ENCODE data around the gene PEPD.

PEPD gene

GRCh38 chr19:33345163-33345562 is 176.4 kb downstream of the PEPD start:
- Histone ChIP-seq H3K36me3 (ENCODE audit: control insufficient read depth in 1 of 2, insufficient read depth in 2 of 2, low read length in 2 of 2) (no peaks in the 10 kb centered on the region), H3K27ac (ENCODE audit: low read length) (no peak overlapping the region), H3K4me1 (ENCODE audit: control insufficient read depth in 1 of 2, insufficient read depth in 2 of 2, low read length in 2 of 2) (peaks cover 6 to 7% of the 10 kb centered on the region in 2 donors), H3K9me3 (ENCODE audit: control insufficient read depth in 1 of 2, low read length in 2 of 2) (no peaks in the 10 kb centered on the region), H3K27me3 (ENCODE audit: low read depth, low read length) (no peaks in the 10 kb centered on the region), H3K4me3 (ENCODE audit: low read depth in 1 of 2, low read length in 2 of 2) (no peak overlapping the region)

- Histone ChIP-seq H3K27me3 (ENCODE audit: low read depth, low read length) (no peaks in the 10 kb centered on the region), H3K36me3 (ENCODE audit: control insufficient read depth in 1 of 2, insufficient read depth in 2 of 2, low read length in 2 of 2) (no peaks in the 10 kb centered on the region), H3K4me3 (ENCODE audit: low read depth in 1 of 2, low read length in 2 of 2) (no peak overlapping the region), H3K9me3 (ENCODE audit: control insufficient read depth in 1 of 2, low read length in 2 of 2) (no peaks in the 10 kb centered on the region), H3K4me1 (ENCODE audit: control insufficient read depth in 1 of 2, insufficient read depth in 2 of 2, low read length in 2 of 2) (peaks cover 6 to 7% of the 10 kb centered on the region in 2 donors), H3K27ac (ENCODE audit: low read length) (no peak overlapping the region)
These were observed 177.0 kb downstream of the PEPD start for GRCh38 chr19:33344573-33344925.

GRCh38 chr19:33343859-33344572 is 177.6 kb downstream of the PEPD start:
- Histone ChIP-seq H3K4me3 (ENCODE audit: low read depth in 1 of 2, low read length in 2 of 2) (no peak overlapping the region), H3K36me3 (ENCODE audit: control insufficient read depth in 1 of 2, insufficient read depth in 2 of 2, low read length in 2 of 2) (no peaks in the 10 kb centered on the region), H3K27ac (ENCODE audit: low read length) (no peak overlapping the region), H3K9me3 (ENCODE audit: control insufficient read depth in 1 of 2, low read length in 2 of 2) (no peaks in the 10 kb centered on the region), H3K27me3 (ENCODE audit: low read depth, low read length) (no peaks in the 10 kb centered on the region), H3K4me1 (ENCODE audit: control insufficient read depth in 1 of 2, insufficient read depth in 2 of 2, low read length in 2 of 2) (peaks cover 6 to 7% of the 10 kb centered on the region in 2 donors)

- Histone ChIP-seq H3K4me1 (ENCODE audit: control insufficient read depth in 1 of 2, insufficient read depth in 2 of 2, low read length in 2 of 2) (peaks cover 6 to 7% of the 10 kb centered on the region in 2 donors), H3K36me3 (ENCODE audit: control insufficient read depth in 1 of 2, insufficient read depth in 2 of 2, low read length in 2 of 2) (no peaks in the 10 kb centered on the region), H3K27me3 (ENCODE audit: low read depth, low read length) (no peaks in the 10 kb centered on the region), H3K9me3 (ENCODE audit: control insufficient read depth in 1 of 2, low read length in 2 of 2) (no peaks in the 10 kb centered on the region), H3K4me3 (ENCODE audit: low read depth in 1 of 2, low read length in 2 of 2) (no peak overlapping the region), H3K27ac (ENCODE audit: low read length) (no peak overlapping the region)
These were observed 178.3 kb downstream of the PEPD start for GRCh38 chr19:33343301-33343700.

GRCh38 chr19:33340991-33341390 is 180.6 kb downstream of the PEPD start:
- Histone ChIP-seq H3K27me3 (ENCODE audit: low read depth, low read length) (no peaks in the 10 kb centered on the region), H3K4me3 (ENCODE audit: low read depth in 1 of 2, low read length in 2 of 2) (no peak overlapping the region), H3K27ac (ENCODE audit: low read length) (no peak overlapping the region), H3K36me3 (ENCODE audit: control insufficient read depth in 1 of 2, insufficient read depth in 2 of 2, low read length in 2 of 2) (no peaks in the 10 kb centered on the region), H3K9me3 (ENCODE audit: control insufficient read depth in 1 of 2, low read length in 2 of 2) (no peaks in the 10 kb centered on the region), H3K4me1 (ENCODE audit: control insufficient read depth in 1 of 2, insufficient read depth in 2 of 2, low read length in 2 of 2) (peaks cover 6 to 7% of the 10 kb centered on the region in 2 donors)

- H3K4me1 ChIP-seq (ENCODE audit: control insufficient read depth in 1 of 2, insufficient read depth in 2 of 2, low read length in 2 of 2), result peaks cover 2 to 7% of the 10 kb centered on the region in 2 donors
- no peak overlapping the region for H3K27ac ChIP-seq (ENCODE audit: low read length)
- no peak overlapping the region for H3K4me3 ChIP-seq (ENCODE audit: low read depth in 1 of 2, low read length in 2 of 2)
These were observed 182.3 kb downstream of the PEPD start for GRCh38 chr19:33339016-33339984.

More at GRCh38 chr19:33339016-33339984, 182.3 kb downstream of the PEPD start:
- no peaks in the 10 kb centered on the region for H3K27me3 ChIP-seq (ENCODE audit: low read depth, low read length)
- H3K36me3 ChIP-seq (ENCODE audit: control insufficient read depth in 1 of 2, insufficient read depth in 2 of 2, low read length in 2 of 2), result no peaks in the 10 kb centered on the region
- no peaks in the 10 kb centered on the region for H3K9me3 ChIP-seq (ENCODE audit: control insufficient read depth in 1 of 2, low read length in 2 of 2)
